GM18499 (cell line): ENCODE results near the gene MYG1.

ENCODE experiments used
- ATAC-seq: cut with Tn5 transposase; IDR thresholded peaks from one replicate; pipeline ENCODE4 v1.9.1; 2021; ENCODE audit warnings: moderate number of reproducible peaks; ENCODE audit not compliant: insufficient read depth, unreplicated experiment

Gene MYG1

DNA sequence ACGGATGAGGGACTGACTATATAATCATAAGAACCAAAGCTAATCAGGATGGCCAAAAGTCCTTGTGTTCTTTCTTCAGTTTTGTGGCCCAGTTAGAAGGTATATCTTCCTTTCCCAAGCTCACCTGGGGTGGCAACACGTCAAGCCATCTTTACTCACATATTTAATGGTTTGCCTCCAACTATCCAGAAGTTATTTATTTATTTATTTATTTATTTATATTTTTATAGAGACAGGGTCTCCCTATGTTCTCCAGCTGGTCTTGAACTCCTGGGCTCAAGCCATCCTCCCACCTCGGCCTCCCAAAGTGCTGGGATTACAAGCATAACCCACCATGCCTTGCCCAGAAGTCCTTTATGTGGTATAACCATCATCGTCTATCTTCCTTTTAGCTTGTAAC lies 48.4 kb downstream of the MYG1 start:
- ATAC-seq = no peak

DNA sequence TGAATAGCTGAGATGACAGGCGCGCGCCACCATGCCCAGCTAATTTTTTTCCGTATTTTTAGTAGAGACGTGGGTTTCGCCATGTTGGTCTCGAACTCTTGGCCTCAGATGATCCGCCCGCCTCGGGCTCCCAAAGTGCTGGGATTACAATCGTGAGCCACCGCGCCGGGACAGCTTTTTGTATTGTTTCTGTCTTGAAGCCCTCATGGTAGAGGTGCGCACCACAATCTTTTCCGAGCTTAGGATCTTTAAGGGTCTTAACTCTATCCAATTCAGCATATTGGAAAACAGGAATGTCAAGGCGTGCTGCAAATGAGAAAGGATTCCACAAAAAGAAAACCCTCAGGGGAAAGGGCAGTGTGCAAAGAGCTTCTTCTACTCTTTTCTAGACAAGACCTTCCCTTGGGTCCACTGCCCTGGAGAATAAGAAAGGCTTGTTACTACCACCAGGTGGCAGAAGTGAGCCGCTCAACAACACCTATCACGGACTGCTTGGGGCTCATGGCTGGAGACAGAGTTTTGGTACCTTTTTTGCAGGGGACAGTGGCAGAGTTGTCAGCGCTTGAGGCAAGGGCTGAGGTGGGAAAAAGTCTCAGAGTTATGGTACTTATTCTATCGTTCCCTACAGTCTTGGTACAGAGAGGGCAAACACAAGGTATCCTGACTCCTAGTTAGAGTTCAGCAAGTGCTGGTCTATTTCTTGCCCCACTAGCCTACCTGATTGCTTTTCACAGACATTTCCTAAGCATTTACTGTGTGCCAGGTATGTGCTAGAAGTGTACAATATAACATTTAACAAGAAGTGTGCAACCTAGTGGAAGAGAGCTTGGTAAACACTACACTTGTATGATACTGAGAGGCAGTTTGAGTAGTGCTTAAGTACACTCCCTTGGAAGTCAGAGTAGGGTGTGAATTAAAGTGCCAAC lies 53.1 kb downstream of the MYG1 start:
- no peak for ATAC-seq

DNA sequence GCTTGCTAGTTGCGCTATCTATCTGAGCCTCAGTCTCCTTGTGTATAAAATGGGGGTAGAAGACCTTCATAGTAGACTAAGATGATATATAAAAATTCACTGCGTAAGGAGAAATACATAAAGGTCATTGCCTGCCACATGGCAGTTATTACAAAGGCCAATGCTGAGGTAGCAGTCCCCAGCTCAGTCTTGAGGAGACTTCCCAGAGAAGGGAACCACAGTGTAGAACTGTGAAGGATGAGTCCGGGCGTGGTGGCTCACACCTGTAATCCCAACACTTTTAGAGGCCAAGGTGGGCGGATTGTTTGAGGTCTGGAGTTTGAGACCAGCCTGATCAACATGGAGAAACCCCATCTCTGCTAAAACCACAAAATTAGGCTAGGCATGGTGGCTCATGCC lies 53.8 kb downstream of the MYG1 start:
- no peak for ATAC-seq

DNA sequence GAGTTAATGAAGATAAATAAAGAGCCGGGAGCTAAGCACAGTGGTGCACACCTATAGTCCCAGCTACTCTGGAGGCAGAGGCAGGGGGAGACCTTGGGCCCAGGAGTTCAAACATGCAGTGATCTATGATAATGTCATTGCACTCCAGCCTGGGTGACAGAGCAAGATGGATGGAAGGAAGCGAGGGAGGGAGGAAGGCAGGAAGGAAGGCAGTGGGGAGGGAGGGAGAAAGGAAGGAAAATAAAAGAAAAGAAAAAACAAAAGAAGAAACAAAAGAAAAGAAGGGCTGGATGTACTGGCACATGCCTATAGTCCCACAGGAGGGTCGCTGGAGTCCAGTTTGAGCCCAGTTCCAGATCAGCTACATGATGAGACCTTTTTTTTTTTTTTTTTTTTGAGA lies 55.6 kb downstream of the MYG1 start:
- ATAC-seq = no peak
